ENCODE results near the gene PCMTD2.

PCMTD2 gene

DNA sequence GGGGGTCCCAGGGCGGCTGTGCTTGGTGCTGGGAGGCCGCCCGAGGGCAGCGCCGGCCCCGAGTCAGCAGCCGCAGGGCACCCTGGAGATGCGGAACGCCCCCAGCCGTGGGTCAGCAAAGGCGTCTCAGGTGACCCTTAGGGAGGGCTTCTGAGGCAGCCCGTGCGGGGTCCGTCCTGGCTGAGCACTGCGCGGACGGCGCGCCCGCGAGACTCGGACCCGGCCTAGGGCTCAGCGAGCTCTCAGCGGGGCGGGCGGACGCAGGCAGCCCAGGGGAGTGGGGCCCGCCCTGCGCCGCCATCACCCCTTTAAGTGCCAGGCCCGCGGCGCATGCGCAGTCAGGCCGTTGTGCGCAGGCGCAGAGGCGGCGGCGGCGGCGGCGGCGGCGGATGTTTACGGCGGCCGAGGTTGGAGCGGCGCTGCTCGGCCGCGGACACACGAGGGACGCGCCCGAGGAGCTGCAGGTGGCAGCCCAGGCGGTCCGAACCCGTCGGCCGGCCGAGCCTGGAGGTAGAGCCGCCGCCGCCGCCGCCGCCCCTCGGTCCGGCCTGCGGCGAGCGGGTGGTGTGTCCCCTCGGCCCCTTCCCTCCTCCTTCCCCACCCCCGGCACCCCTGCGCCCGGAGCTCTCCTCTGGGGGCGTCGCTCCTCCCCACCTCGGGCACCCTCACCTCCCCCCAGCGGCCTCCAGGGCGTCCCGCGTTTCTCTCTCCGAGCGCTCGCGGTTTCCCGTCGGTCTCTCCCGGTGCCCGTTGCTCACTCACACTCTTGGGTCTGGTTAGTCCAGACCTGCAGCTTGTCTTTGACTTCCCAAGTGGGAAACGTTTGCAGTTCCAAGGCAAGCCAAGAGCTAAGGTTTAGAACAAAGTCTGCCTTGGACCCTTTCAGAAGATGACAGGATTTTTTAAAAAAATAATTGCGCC is at the start of gene PCMTD2:
TSS of gene PCMTD2 (plus strand) at position 388 of the 921 bp plus-strand sequence. CDS start 4,218 bp downstream, outside the sequence.
- Histone ChIP-seq H3K36me3 (ENCODE audit: low read depth) (no peaks in the 10 kb centered on the region), H3K27me3 (ENCODE audit: insufficient read depth, poor library complexity, severe bottlenecking) (peaks cover 8% of the 10 kb centered on the region), H3K4me1 (ENCODE audit: insufficient read depth, poor library complexity, severe bottlenecking) (peaks cover 4% of the 10 kb centered on the region), H3K27ac (ENCODE audit: poor library complexity, severe bottlenecking) (peak within 1 kb of the TSS; percentile 12), H3K9me3 (ENCODE audit: severe bottlenecking) (no peaks in the 10 kb centered on the region), H3K4me3 (ENCODE audit: severe bottlenecking) (peak within 1 kb of the TSS; percentile 57)
- peak; percentile 94 for DNase-seq (ENCODE audit: low spot score)
- TF ChIP-seq, protein P1, sequence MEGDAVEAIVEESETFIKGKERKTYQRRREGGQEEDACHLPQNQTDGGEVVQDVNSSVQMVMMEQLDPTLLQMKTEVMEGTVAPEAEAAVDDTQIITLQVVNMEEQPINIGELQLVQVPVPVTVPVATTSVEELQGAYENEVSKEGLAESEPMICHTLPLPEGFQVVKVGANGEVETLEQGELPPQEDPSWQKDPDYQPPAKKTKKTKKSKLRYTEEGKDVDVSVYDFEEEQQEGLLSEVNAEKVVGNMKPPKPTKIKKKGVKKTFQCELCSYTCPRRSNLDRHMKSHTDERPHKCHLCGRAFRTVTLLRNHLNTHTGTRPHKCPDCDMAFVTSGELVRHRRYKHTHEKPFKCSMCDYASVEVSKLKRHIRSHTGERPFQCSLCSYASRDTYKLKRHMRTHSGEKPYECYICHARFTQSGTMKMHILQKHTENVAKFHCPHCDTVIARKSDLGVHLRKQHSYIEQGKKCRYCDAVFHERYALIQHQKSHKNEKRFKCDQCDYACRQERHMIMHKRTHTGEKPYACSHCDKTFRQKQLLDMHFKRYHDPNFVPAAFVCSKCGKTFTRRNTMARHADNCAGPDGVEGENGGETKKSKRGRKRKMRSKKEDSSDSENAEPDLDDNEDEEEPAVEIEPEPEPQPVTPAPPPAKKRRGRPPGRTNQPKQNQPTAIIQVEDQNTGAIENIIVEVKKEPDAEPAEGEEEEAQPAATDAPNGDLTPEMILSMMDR (IDR thresholded peaks at IDR 0.05; ENCODE audit: poor library complexity, severe bottlenecking) = peak; percentile 24
- peak; percentile 85 for ATAC-seq (ENCODE audit: low read depth)

DNA sequence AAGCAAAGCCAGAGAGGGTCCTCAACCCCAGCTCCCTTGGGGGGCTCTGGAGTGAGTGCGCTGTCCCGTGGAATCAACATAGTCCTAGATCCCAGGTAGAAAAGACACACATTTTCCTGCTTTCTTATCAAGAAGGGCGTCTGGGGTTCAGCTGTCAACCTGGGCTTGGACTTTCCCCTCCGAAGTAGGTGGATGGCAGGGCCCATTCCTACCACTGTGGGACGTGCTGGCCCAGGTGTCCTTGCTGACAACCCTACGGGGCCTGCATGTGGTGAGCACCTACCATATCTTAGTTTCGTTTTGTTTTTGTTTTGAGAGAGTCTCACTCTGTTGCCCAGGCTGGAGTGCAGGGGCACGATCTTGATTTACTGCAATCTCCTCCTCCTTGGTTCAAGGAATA is 48.9 kb upstream of the PCMTD2 start:
- H3K4me1 ChIP-seq (ENCODE audit: insufficient read depth, poor library complexity, severe bottlenecking) = peaks cover 10% of the 10 kb centered on the region
- H3K9me3 ChIP-seq (ENCODE audit: severe bottlenecking) = no peaks in the 10 kb centered on the region
- ATAC-seq (ENCODE audit: low read depth) = no peak
- no peak for DNase-seq (ENCODE audit: low spot score)
- no peak overlapping the region for H3K27ac ChIP-seq (ENCODE audit: poor library complexity, severe bottlenecking)
- no peaks in the 10 kb centered on the region for H3K27me3 ChIP-seq (ENCODE audit: insufficient read depth, poor library complexity, severe bottlenecking)
- no peaks in the 10 kb centered on the region for H3K36me3 ChIP-seq (ENCODE audit: low read depth)
- H3K4me3 ChIP-seq (ENCODE audit: severe bottlenecking) = no peak overlapping the region
- TF ChIP-seq, protein P1 (IDR thresholded peaks at IDR 0.05; ENCODE audit: poor library complexity, severe bottlenecking) = no peak

DNA sequence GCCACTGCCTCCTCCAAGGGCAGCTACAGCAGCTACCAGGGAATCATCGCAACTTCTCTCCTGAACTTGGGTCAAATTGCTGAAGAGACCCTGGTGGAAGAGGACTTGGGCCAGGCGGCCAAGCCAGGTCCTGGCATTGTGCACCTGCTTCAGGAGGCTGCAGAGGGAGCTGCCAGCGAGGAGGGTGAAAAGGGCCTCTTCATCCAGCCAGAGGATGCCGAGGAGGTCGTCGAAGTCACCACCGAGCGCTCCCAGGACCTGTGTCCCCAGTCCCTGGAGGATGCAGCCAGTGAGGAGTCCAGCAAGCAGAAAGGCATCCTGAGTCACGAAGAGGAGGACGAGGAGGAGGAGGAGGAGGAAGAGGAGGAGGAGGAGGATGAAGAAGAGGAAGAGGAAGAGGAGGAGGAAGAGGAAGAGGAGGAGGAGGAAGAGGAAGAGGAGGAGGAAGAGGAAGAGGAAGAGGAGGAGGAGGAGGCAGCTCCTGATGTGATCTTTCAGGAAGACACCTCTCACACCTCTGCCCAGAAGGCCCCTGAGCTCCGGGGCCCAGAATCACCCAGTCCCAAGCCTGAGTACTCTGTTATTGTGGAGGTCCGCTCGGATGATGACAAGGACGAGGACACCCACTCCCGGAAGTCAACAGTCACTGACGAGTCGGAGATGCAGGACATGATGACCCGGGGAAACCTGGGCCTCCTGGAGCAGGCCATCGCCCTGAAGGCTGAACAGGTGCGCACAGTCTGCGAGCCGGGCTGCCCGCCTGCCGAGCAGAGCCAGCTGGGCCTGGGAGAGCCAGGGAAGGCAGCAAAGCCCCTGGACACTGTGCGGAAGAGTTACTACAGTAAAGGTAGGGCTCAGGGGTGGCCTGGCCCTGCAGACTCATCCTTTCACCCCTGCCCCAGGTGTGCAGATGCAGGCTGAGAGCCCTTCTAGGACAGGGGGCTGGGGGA is 47.6 kb upstream of the PCMTD2 start:
- no peak overlapping the region for H3K27ac ChIP-seq (ENCODE audit: poor library complexity, severe bottlenecking)
- H3K27me3 ChIP-seq (ENCODE audit: insufficient read depth, poor library complexity, severe bottlenecking) = no peaks in the 10 kb centered on the region
- TF ChIP-seq, protein P1 (IDR thresholded peaks at IDR 0.05; ENCODE audit: poor library complexity, severe bottlenecking) = no peak
- peaks cover 10% of the 10 kb centered on the region for H3K4me1 ChIP-seq (ENCODE audit: insufficient read depth, poor library complexity, severe bottlenecking)
- H3K36me3 ChIP-seq (ENCODE audit: low read depth) = no peaks in the 10 kb centered on the region
- ATAC-seq (ENCODE audit: low read depth) (no peak), DNase-seq (ENCODE audit: low spot score) (no peak)
- H3K9me3 ChIP-seq (ENCODE audit: severe bottlenecking) = no peaks in the 10 kb centered on the region
- no peak overlapping the region for H3K4me3 ChIP-seq (ENCODE audit: severe bottlenecking)

DNA sequence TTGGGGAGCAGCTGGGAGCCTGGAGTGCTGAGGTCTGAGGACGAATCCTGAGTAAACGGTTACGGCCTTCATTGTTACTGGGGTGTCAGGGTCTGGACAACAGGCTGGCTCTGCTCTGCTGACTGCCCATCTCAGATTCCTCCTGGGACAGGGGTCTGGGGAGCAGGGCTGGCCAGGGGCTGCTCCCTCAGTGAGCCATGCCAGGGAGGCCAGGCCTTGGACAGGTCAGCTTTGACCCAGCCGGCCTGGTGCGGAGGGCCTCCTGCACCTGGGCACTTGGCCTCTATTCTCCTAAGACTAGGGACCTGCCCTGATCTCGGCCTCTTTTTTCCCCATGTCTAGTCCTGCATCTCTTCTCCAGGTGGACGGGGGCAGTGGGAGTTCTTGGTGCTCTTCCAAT is 46.4 kb upstream of the PCMTD2 start:
- no peak for ATAC-seq (ENCODE audit: low read depth)
- no peak overlapping the region for H3K27ac ChIP-seq (ENCODE audit: poor library complexity, severe bottlenecking)
- no peak overlapping the region for H3K4me3 ChIP-seq (ENCODE audit: severe bottlenecking)
- no peak for DNase-seq (ENCODE audit: low spot score)
- no peaks in the 10 kb centered on the region for H3K27me3 ChIP-seq (ENCODE audit: insufficient read depth, poor library complexity, severe bottlenecking)
- no peaks in the 10 kb centered on the region for H3K9me3 ChIP-seq (ENCODE audit: severe bottlenecking)
- peaks cover 10% of the 10 kb centered on the region for H3K4me1 ChIP-seq (ENCODE audit: insufficient read depth, poor library complexity, severe bottlenecking)
- TF ChIP-seq, protein P1 (IDR thresholded peaks at IDR 0.05; ENCODE audit: poor library complexity, severe bottlenecking) = no peak
- H3K36me3 ChIP-seq (ENCODE audit: low read depth) = no peaks in the 10 kb centered on the region

All from RWPE2 (cell line).